D721Med (cell line): ENCODE results near the gene CRAT.

Experiments used
- DNase-seq: peaks from one replicate; pipeline ENCODE4 v3.0.0; 2011; ENCODE audit warnings: low spot score; ENCODE audit not compliant: insufficient read length
- FAIRE-seq: peaks from 2 replicates; lab custom pipeline; 2011; peaks lifted over from hg19 to GRCh38; lab: Jason Lieb, UNC
- CTCF ChIP-seq: IDR thresholded peaks from 2 replicates; pipeline ENCODE4 v1.5.1; 2012; ENCODE audit warnings: mild to moderate bottlenecking, control low read depth; ENCODE audit not compliant: insufficient read depth; ENCODE audit errors: missing control alignments

Gene CRAT

GRCh38 chr9:129069862-129070641 lies 40.5 kb downstream of the CRAT start:
- DNase-seq, result no peak
- TF ChIP-seq CTCF, result no peak

GRCh38 chr9:129068990-129069861 lies 41.4 kb downstream of the CRAT start:
- FAIRE-seq, result no peak
- TF ChIP-seq CTCF, result no peak
- no peak for DNase-seq

More at GRCh38 chr9:129069862-129070641, 40.5 kb downstream of the CRAT start:
- FAIRE-seq, result no peak

GRCh38 chr9:129068110-129068509 lies 42.5 kb downstream of the CRAT start:
- FAIRE-seq (no peak), DNase-seq (no peak)
- TF ChIP-seq CTCF, result no peak

GRCh38 chr9:129064499-129064908 lies 46.1 kb downstream of the CRAT start:
- FAIRE-seq, result no peak
- no peak for TF ChIP-seq CTCF
- no peak for DNase-seq

GRCh38 chr9:129063061-129063460 lies 47.5 kb downstream of the CRAT start:
- TF ChIP-seq CTCF, result no peak
- DNase-seq (no peak), FAIRE-seq (no peak)

GRCh38 chr9:129060991-129061390 lies 49.6 kb downstream of the CRAT start:
- DNase-seq (no peak), FAIRE-seq (no peak)
- TF ChIP-seq CTCF, result no peak
